ENCODE measurements around the gene JCAD.

Gene JCAD

GRCh38 chr10:30037620-30038336, 21.6 kb downstream of the JCAD start:
- no peak overlapping the region for H3K27ac ChIP-seq
- H3K4me1 ChIP-seq, result peaks cover under 1% of the 10 kb centered on the region
- H3K9ac ChIP-seq, result no peak overlapping the region
- TF ChIP-seq CTCF (IDR thresholded peaks at IDR 0.05), result no peak
- no peaks in the 10 kb centered on the region for H3K27me3 ChIP-seq (ENCODE audit: control insufficient read depth, insufficient read depth, low read length)
- H3K4me3 ChIP-seq (ENCODE audit: low read depth, low read length), result no peak overlapping the region
- peaks cover 4% of the 10 kb centered on the region for H3K79me2 ChIP-seq
- no peak overlapping the region for H2AFZ ChIP-seq
- no peaks in the 10 kb centered on the region for H3K9me3 ChIP-seq (ENCODE audit: control insufficient read depth, low read length)
- no peaks in the 10 kb centered on the region for H3K36me3 ChIP-seq (ENCODE audit: control insufficient read depth, insufficient read depth, low read length)
- no peak overlapping the region for H3K4me2 ChIP-seq (ENCODE audit: low read length)

- H3K4me2 ChIP-seq (ENCODE audit: low read length), result no peak overlapping the region
- H3K4me3 ChIP-seq (ENCODE audit: low read depth, low read length), result no peak overlapping the region
- TF ChIP-seq CTCF (IDR thresholded peaks at IDR 0.05), result no peak
- H3K27me3 ChIP-seq (ENCODE audit: control insufficient read depth, insufficient read depth, low read length), result no peaks in the 10 kb centered on the region
- no peaks in the 10 kb centered on the region for H3K79me2 ChIP-seq
- peaks cover 2% of the 10 kb centered on the region for H3K4me1 ChIP-seq
- no peak overlapping the region for H3K9ac ChIP-seq
- no peak overlapping the region for H2AFZ ChIP-seq
- H3K27ac ChIP-seq, result no peak overlapping the region
- no peaks in the 10 kb centered on the region for H3K9me3 ChIP-seq (ENCODE audit: control insufficient read depth, low read length)
- no peaks in the 10 kb centered on the region for H3K36me3 ChIP-seq (ENCODE audit: control insufficient read depth, insufficient read depth, low read length)
Observed at GRCh38 chr10:30036811-30037210, 22.6 kb downstream of the JCAD start.

GRCh38 chr10:30036341-30036740, 23.0 kb downstream of the JCAD start:
- H3K4me1 ChIP-seq, result peaks cover 2% of the 10 kb centered on the region

GRCh38 chr10:30034433-30035137, 24.8 kb downstream of the JCAD start:
- H3K9me3 ChIP-seq (ENCODE audit: control insufficient read depth, low read length), result no peaks in the 10 kb centered on the region
- H2AFZ ChIP-seq, result no peak overlapping the region
- H3K79me2 ChIP-seq, result no peaks in the 10 kb centered on the region
- no peaks in the 10 kb centered on the region for H3K36me3 ChIP-seq (ENCODE audit: control insufficient read depth, insufficient read depth, low read length)
- no peak for TF ChIP-seq CTCF (IDR thresholded peaks at IDR 0.05)
- no peaks in the 10 kb centered on the region for H3K27me3 ChIP-seq (ENCODE audit: control insufficient read depth, insufficient read depth, low read length)
- H3K4me1 ChIP-seq, result peaks cover 2% of the 10 kb centered on the region
- no peak overlapping the region for H3K27ac ChIP-seq
- H3K9ac ChIP-seq, result no peak overlapping the region
- no peak overlapping the region for H3K4me3 ChIP-seq (ENCODE audit: low read depth, low read length)
- no peak overlapping the region for H3K4me2 ChIP-seq (ENCODE audit: low read length)

More at GRCh38 chr10:30036341-30036740, 23.0 kb downstream of the JCAD start:
- Histone ChIP-seq H3K79me2 (no peaks in the 10 kb centered on the region), H2AFZ (no peak overlapping the region), H3K4me3 (ENCODE audit: low read depth, low read length) (no peak overlapping the region), H3K4me2 (ENCODE audit: low read length) (no peak overlapping the region), H3K9ac (no peak overlapping the region), H3K9me3 (ENCODE audit: control insufficient read depth, low read length) (no peaks in the 10 kb centered on the region), H3K27ac (no peak overlapping the region), H3K27me3 (ENCODE audit: control insufficient read depth, insufficient read depth, low read length) (no peaks in the 10 kb centered on the region), H3K36me3 (ENCODE audit: control insufficient read depth, insufficient read depth, low read length) (no peaks in the 10 kb centered on the region)
- TF ChIP-seq CTCF (IDR thresholded peaks at IDR 0.05), result no peak

Measured in parathyroid adenoma (tissue), 2 donors.